Cardiac fibroblast (primary cell): ENCODE results near the gene CDC7.

Experiments
- DNase-seq, 2 donors: peaks; one replicate each; pipeline versions ENCODE4 v3.0.0 to v3.0.0-alpha.2; 2010; ENCODE audit warnings: low read depth in 2 of 2
- H3K4me3 ChIP-seq, 2 donors: replicated peaks in 1 of 2; 1 replicate in 1 of 2; 2 replicates in 1 of 2; pipeline ENCODE4 v1.5.1; 2011; ENCODE audit warnings: low read depth in 2 of 2, low read length in 2 of 2, mild to moderate bottlenecking in 2 of 2, moderate library complexity in 1 of 2
- CTCF ChIP-seq: IDR thresholded peaks from one replicate; pipeline ENCODE4 v1.5.1; 2011; ENCODE audit warnings: low read depth, mild to moderate bottlenecking, low read length, inconsistent platforms

Gene CDC7

GRCh38 chr1:91520942-91521507 lies 20.4 kb downstream of the CDC7 start:
- no peak for TF ChIP-seq CTCF
- no peak overlapping the region for H3K4me3 ChIP-seq
- DNase-seq = no peak

- peak in 1 of 2 donors; percentile 45 for DNase-seq
- H3K4me3 ChIP-seq = no peak overlapping the region
- TF ChIP-seq CTCF = no peak
Measured at GRCh38 chr1:91523482-91523881, 22.8 kb downstream of the CDC7 start.

- DNase-seq = peak; percentile 43 to 82
- TF ChIP-seq CTCF = no peak
- no peak overlapping the region for H3K4me3 ChIP-seq
Measured at GRCh38 chr1:91526496-91526895, 25.8 kb downstream of the CDC7 start.

- DNase-seq = no peak
- H3K4me3 ChIP-seq = no peak overlapping the region
- TF ChIP-seq CTCF = no peak
Measured at GRCh38 chr1:91527266-91527765, 26.7 kb downstream of the CDC7 start.

GRCh38 chr1:91527781-91528180 lies 27.1 kb downstream of the CDC7 start:
- TF ChIP-seq CTCF = no peak
- DNase-seq = no peak
- no peak overlapping the region for H3K4me3 ChIP-seq

- no peak overlapping the region for H3K4me3 ChIP-seq
- peak; percentile 76 to 83 for DNase-seq
- TF ChIP-seq CTCF = peak; percentile 68
Measured at GRCh38 chr1:91529856-91530255, 29.2 kb downstream of the CDC7 start.
